CD14-positive monocyte (primary cell): ENCODE results near the gene CALD1. TPM values are rescaled to one million over a fixed set of nuclear protein-coding genes. Genes with fewer than 3 reads are reported as not detected.

Experiments used
- DNase-seq, 3 donors: peaks; one replicate each; pipeline ENCODE4 v3.0.0-alpha.2; 2011 to 2022
- H2AFZ ChIP-seq: 2 replicates; pipeline ENCODE4 v1.6.0; 2012; ENCODE audit warnings: mild to moderate bottlenecking, low read depth, low read length, inconsistent platforms; ENCODE audit not compliant: insufficient read depth, poor library complexity, severe bottlenecking
- H3K27ac ChIP-seq, 2 donors: 1 replicate in 1 of 2; 2 replicates in 1 of 2; pipeline ENCODE4 v1.5.1; 2012 to 2013; ENCODE audit warnings: low read length in 2 of 2, control low read depth in 1 of 2, inconsistent platforms in 1 of 2, low read depth in 1 of 2, mild to moderate bottlenecking in 1 of 2
- H3K27me3 ChIP-seq, 2 donors: one replicate each; pipeline versions ENCODE4 v1.6.0 to v1.6.1; 2011 to 2013; ENCODE audit warnings: low read length in 2 of 2; ENCODE audit not compliant: control insufficient read depth in 2 of 2, insufficient read depth in 2 of 2
- H3K36me3 ChIP-seq, 2 donors: replicated peaks in 1 of 2; 1 replicate in 1 of 2; 2 replicates in 1 of 2; pipeline versions ENCODE4 v1.5.1 to v1.6.1; 2012 to 2013; ENCODE audit warnings: low read length in 2 of 2, control low read depth in 1 of 2, inconsistent platforms in 1 of 2, mild to moderate bottlenecking in 1 of 2; ENCODE audit not compliant: insufficient read depth in 2 of 2, control insufficient read depth in 1 of 2
- H3K4me1 ChIP-seq, 2 donors: 1 replicate in 1 of 2; 2 replicates in 1 of 2; pipeline versions ENCODE4 v1.5.1 to v1.6.1; 2012 to 2013; ENCODE audit warnings: low read length in 2 of 2, control low read depth in 1 of 2, inconsistent platforms in 1 of 2, mild to moderate bottlenecking in 1 of 2, moderate library complexity in 1 of 2; ENCODE audit not compliant: insufficient read depth in 2 of 2, control insufficient read depth in 1 of 2
- H3K4me2 ChIP-seq: replicated peaks from 2 replicates; pipeline ENCODE3; 2012; ENCODE audit warnings: low read length, moderate library complexity, mild to moderate bottlenecking; ENCODE audit not compliant: poor library complexity, severe bottlenecking; ENCODE audit errors: extremely low read depth
- H3K4me3 ChIP-seq, 3 experiments: fragments of 200-600 bp in 1 of 3; sonication (generic) in 1 of 3; replicated peaks in 1 of 3; 1 replicate in 2 of 3; 2 replicates in 1 of 3; pipeline ENCODE4 v1.5.1; 2011 to 2013; ENCODE audit warnings: low read length in 3 of 3, mild to moderate bottlenecking in 3 of 3, control low read depth in 2 of 3, low read depth in 2 of 3, inconsistent platforms in 1 of 3, moderate library complexity in 1 of 3
- H3K79me2 ChIP-seq: 2 replicates; pipeline ENCODE4 v1.6.0; 2012; ENCODE audit warnings: mild to moderate bottlenecking, control low read depth, inconsistent platforms, low read length, moderate library complexity; ENCODE audit not compliant: insufficient read depth
- H3K9ac ChIP-seq: 2 replicates; pipeline ENCODE4 v1.6.0; 2017; ENCODE audit warnings: low read length, mild to moderate bottlenecking; ENCODE audit not compliant: insufficient read depth, poor library complexity, severe bottlenecking
- H3K9me3 ChIP-seq, 2 donors: replicated peaks in 1 of 2; 1 replicate in 1 of 2; 2 replicates in 1 of 2; pipeline versions ENCODE4 v1.5.1 to v1.6.1; 2012 to 2013; ENCODE audit warnings: low read length in 2 of 2, control low read depth in 1 of 2; ENCODE audit not compliant: control insufficient read depth in 1 of 2, insufficient read depth in 1 of 2
- H4K20me1 ChIP-seq: 2 replicates; pipeline ENCODE4 v1.6.0; 2012; ENCODE audit warnings: mild to moderate bottlenecking, low read length, control low read depth, moderate library complexity; ENCODE audit not compliant: insufficient read depth
- H3K27ac Mint-ChIP-seq, 7 donors: one replicate each; pipeline ENCODE4 v1.8.0; 2020; ENCODE audit warnings: mild to moderate bottlenecking in 7 of 7, mixed read lengths in 7 of 7, moderate library complexity in 6 of 7, inconsistent platforms in 2 of 7
- H3K27me3 Mint-ChIP-seq, 3 donors: one replicate each; pipeline ENCODE4 v1.8.0; 2021 to 2022; ENCODE audit warnings: low read depth in 3 of 3, mild to moderate bottlenecking in 3 of 3, mixed read lengths in 3 of 3, moderate library complexity in 3 of 3, inconsistent platforms in 1 of 3
- H3K36me3 Mint-ChIP-seq, 2 donors: one replicate each; pipeline ENCODE4 v1.8.0; 2020; ENCODE audit warnings: mixed read lengths in 2 of 2, inconsistent platforms in 1 of 2, mild to moderate bottlenecking in 1 of 2
- H3K4me1 Mint-ChIP-seq: one replicate; pipeline ENCODE4 v1.8.0; 2020; ENCODE audit warnings: mild to moderate bottlenecking, mixed read lengths
- H3K4me3 Mint-ChIP-seq, 2 donors: one replicate each; pipeline ENCODE4 v1.8.0; 2020; ENCODE audit warnings: mild to moderate bottlenecking in 2 of 2, mixed read lengths in 2 of 2, moderate library complexity in 1 of 2
- H3K9me3 Mint-ChIP-seq, 7 donors: one replicate each; pipeline ENCODE4 v1.8.0; 2020 to 2022; ENCODE audit warnings: mixed read lengths in 7 of 7, mild to moderate bottlenecking in 6 of 7, moderate library complexity in 6 of 7, inconsistent platforms in 2 of 7
- WGBS: methylation state at CpG from one replicate; pipeline ENCODE4 v1.1.5; 2013; ENCODE audit warnings: missing lambda C conversion rate; ENCODE audit not compliant: insufficient coverage; 5-methylcytosine and 5-hydroxymethylcytosine counted together
- intact Hi-C, 2 donors: fragments of 100-400 bp; cut with micrococcal nuclease; formaldehyde crosslinking; loops; one replicate each; pipeline versions ENCODE4 v1.15.0 to v1.15.1; 2023
- polyA plus RNA-seq, 3 donors: library from polyadenylated mRNA; depleted of rRNA in 1 of 3; unstranded in 2 of 3; stranded (reverse) in 1 of 3; fragments of 300-500 nt in 2 of 3; fragments of >200 nt in 1 of 3; fragmentation: Illumina TruSeq in 2 of 3; gene quantifications; 1 replicate in 2 of 3; 2 replicates in 1 of 3; pipeline ENCODE4 v1.2.3, GENCODE V29; 2012 to 2021
- TF ChIP-seq, protein P1 (sequence below): fragments of 200-600 bp; IDR thresholded peaks from one replicate; pipeline ENCODE4 v1.8.0; 2022; ENCODE audit warnings: antibody characterized with exemption, mild to moderate bottlenecking

CALD1 gene
- polyA plus RNA-seq, 3 donors, result 0.18 TPM; not detected in 2

- intact Hi-C loops, result no loop called here
- no peak for DNase-seq
- H3K9me3 Mint-ChIP-seq, result no peaks in the 10 kb centered on the region
Measured at GRCh38 chr7:134781171-134781570, 1.7 kb downstream of the CALD1 start.

DNA sequence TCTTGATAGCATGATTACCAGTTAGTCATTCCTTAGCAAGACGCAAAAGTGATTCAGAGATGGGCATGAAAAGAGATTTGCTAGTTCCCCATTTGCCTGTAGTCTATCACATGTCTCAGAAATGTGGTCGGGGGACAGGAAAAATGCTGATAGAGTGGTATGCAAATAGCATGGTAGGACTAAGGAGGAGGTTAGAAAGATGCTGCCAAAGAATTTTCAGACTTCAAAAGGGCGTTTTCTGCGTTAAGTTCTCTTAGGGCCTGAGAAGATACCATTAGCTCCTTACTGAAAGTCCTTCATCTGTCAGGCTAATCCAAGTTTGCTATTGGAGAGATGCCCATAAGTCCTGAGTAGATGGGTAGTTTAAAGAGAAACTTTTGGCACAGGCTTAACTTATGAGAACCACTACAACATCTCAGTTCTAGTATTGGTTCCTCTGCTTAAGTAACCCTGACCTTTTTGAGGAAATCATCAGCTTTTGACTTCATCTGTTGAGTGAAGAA is 2.7 kb downstream of the CALD1 start:
- H3K4me3 Mint-ChIP-seq, result no peak overlapping the region
- 40% methylated on average over 2 of the region's 4 CpGs for WGBS
- H2AFZ ChIP-seq, result no peak overlapping the region

More at GRCh38 chr7:134781171-134781570, 1.7 kb downstream of the CALD1 start:
- no peaks in the 10 kb centered on the region for H3K4me1 ChIP-seq
- no peaks in the 10 kb centered on the region for H3K9me3 ChIP-seq
- H3K9ac ChIP-seq, result no peak overlapping the region
- peaks cover 4 to 10% of the 10 kb centered on the region in 2 donors for H3K27me3 ChIP-seq
- no peak overlapping the region for H3K4me2 ChIP-seq
- no peaks in the 10 kb centered on the region for H3K36me3 Mint-ChIP-seq
- no peaks in the 10 kb centered on the region for H3K4me1 Mint-ChIP-seq
- H2AFZ ChIP-seq, result no peak overlapping the region
- no peak overlapping the region for H3K27ac ChIP-seq
- H3K36me3 ChIP-seq, result no peaks in the 10 kb centered on the region
- no peak overlapping the region for H3K27ac Mint-ChIP-seq
- no peak overlapping the region for H3K4me3 Mint-ChIP-seq
- no peak overlapping the region for H3K4me3 ChIP-seq
- H3K79me2 ChIP-seq, result no peaks in the 10 kb centered on the region
- H3K27me3 Mint-ChIP-seq, result peaks cover 2 to 15% (median 6%) of the 10 kb centered on the region in 3 donors
- no CpG with 5 or more reads among the region's 2 CpGs for WGBS
- no peaks in the 10 kb centered on the region for H4K20me1 ChIP-seq
- TF ChIP-seq, protein P1, sequence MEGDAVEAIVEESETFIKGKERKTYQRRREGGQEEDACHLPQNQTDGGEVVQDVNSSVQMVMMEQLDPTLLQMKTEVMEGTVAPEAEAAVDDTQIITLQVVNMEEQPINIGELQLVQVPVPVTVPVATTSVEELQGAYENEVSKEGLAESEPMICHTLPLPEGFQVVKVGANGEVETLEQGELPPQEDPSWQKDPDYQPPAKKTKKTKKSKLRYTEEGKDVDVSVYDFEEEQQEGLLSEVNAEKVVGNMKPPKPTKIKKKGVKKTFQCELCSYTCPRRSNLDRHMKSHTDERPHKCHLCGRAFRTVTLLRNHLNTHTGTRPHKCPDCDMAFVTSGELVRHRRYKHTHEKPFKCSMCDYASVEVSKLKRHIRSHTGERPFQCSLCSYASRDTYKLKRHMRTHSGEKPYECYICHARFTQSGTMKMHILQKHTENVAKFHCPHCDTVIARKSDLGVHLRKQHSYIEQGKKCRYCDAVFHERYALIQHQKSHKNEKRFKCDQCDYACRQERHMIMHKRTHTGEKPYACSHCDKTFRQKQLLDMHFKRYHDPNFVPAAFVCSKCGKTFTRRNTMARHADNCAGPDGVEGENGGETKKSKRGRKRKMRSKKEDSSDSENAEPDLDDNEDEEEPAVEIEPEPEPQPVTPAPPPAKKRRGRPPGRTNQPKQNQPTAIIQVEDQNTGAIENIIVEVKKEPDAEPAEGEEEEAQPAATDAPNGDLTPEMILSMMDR, result no peak

More for the DNA sequence above, 2.7 kb downstream of the CALD1 start:
- H3K4me1 ChIP-seq, result no peaks in the 10 kb centered on the region
- Mint-ChIP-seq H3K27me3 (peaks cover 2 to 15% (median 6%) of the 10 kb centered on the region in 3 donors), H3K36me3 (no peaks in the 10 kb centered on the region), H3K27ac (no peak overlapping the region), H3K4me1 (no peaks in the 10 kb centered on the region), H3K9me3 (no peaks in the 10 kb centered on the region)
- no peaks in the 10 kb centered on the region for H3K9me3 ChIP-seq
- H3K36me3 ChIP-seq, result no peaks in the 10 kb centered on the region
- TF ChIP-seq, protein P1, result no peak
- H3K4me2 ChIP-seq, result no peak overlapping the region
- H4K20me1 ChIP-seq, result no peaks in the 10 kb centered on the region
- no peak overlapping the region for H3K4me3 ChIP-seq
- no peaks in the 10 kb centered on the region for H3K79me2 ChIP-seq
- H3K27ac ChIP-seq, result no peak overlapping the region
- intact Hi-C loops, result no loop called here
- no peak overlapping the region for H3K9ac ChIP-seq
- peaks cover 4 to 10% of the 10 kb centered on the region in 2 donors for H3K27me3 ChIP-seq
- no peak for DNase-seq
